BE2C (cell line): Measurements from ENCODE around the gene HOXB3. TPM values are rescaled to one million over a fixed set of nuclear protein-coding genes. Genes with fewer than 3 reads are reported as not detected.
A peak's percentile ranks its signal among the peaks of the same experiment; 100 is the strongest.

Experiments used
- DNase-seq: peaks from one replicate; pipeline ENCODE4 v3.0.0-alpha.2; 2020
- H3K27me3 ChIP-seq: fragments of 250-450 bp; sonication (Bioruptor Pico); 2 replicates; pipeline ENCODE4 v1.5.1; 2020; ENCODE audit warnings: mild to moderate bottlenecking
- H3K36me3 ChIP-seq: fragments of 250-450 bp; sonication (Bioruptor Pico); 2 replicates; pipeline ENCODE4 v1.5.1; 2020; ENCODE audit warnings: mild to moderate bottlenecking
- H3K4me1 ChIP-seq: fragments of 250-450 bp; sonication (Bioruptor Pico); 2 replicates; pipeline ENCODE4 v1.5.1; 2020
- H3K4me3 ChIP-seq: 2 replicates; pipeline ENCODE4 v1.5.1; 2011; ENCODE audit warnings: low read depth, low read length
- H3K9me3 ChIP-seq: fragments of 250-450 bp; sonication (Bioruptor Pico); 2 replicates; pipeline ENCODE4 v1.5.1; 2020
- polyA plus RNA-seq: library from polyadenylated mRNA; unstranded; fragments of >200 nt; gene quantifications from one replicate; pipeline ENCODE4 v1.2.1, GENCODE V29; 2012; ENCODE audit warnings: low read depth, missing spikeins; ENCODE audit not compliant: insufficient read length, insufficient read depth
- TF ChIP-seq, protein P1 (sequence below): IDR thresholded peaks from 2 replicates; pipeline ENCODE4 v1.5.1; 2012; ENCODE audit warnings: mild to moderate bottlenecking, low read depth, low read length

HOXB3 gene
- polyA plus RNA-seq: not detected

DNA sequence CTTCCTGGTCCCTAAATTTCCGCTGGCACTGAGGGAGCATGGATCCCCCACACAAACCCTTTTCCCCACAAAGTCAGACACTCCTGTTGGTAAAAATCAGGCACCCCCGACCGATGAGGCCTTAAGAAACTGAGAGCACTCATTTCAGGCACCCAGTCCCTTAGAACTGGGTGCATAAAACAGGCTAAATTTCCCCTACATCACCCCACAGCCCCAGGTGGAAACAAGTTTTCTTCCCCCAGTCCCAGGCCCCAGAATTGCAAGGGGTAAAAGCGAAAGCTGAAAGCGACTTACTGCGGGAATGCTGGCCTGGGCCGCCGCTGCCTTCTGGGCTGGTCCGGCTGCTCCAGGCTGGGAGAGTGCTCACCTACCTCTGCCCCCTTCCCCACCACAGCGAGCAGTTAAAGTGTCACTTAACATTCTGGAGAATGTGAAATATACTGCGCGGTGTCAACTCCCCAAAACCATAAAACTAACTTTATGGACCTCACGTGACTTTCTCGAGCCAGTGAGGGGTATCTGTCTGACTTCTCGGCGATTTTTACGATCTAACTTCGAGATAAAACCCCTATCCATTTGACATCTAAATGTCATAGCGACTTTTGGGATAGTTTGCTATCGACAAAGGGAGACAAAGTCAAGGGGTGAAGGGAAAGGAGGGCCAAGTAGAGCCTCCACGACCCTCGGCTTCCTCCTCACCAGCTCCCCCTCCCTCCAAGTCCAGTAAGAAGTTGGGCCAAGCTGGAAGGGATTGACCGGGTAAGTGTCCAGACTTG lies at the start of gene HOXB3:
TSS of gene HOXB3 (minus strand) at position 411 of the 776 bp plus-strand sequence. CDS start 37,767 bp downstream, outside the sequence.
- peaks cover 96% of the 10 kb centered on the region for H3K27me3 ChIP-seq
- H3K4me1 ChIP-seq: no peaks in the 10 kb centered on the region
- TF ChIP-seq, protein P1, sequence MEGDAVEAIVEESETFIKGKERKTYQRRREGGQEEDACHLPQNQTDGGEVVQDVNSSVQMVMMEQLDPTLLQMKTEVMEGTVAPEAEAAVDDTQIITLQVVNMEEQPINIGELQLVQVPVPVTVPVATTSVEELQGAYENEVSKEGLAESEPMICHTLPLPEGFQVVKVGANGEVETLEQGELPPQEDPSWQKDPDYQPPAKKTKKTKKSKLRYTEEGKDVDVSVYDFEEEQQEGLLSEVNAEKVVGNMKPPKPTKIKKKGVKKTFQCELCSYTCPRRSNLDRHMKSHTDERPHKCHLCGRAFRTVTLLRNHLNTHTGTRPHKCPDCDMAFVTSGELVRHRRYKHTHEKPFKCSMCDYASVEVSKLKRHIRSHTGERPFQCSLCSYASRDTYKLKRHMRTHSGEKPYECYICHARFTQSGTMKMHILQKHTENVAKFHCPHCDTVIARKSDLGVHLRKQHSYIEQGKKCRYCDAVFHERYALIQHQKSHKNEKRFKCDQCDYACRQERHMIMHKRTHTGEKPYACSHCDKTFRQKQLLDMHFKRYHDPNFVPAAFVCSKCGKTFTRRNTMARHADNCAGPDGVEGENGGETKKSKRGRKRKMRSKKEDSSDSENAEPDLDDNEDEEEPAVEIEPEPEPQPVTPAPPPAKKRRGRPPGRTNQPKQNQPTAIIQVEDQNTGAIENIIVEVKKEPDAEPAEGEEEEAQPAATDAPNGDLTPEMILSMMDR: no peak
- no peak within 1 kb of the TSS for H3K4me3 ChIP-seq
- H3K36me3 ChIP-seq: no peaks in the 10 kb centered on the region
- DNase-seq: no peak
- no peaks in the 10 kb centered on the region for H3K9me3 ChIP-seq

DNA sequence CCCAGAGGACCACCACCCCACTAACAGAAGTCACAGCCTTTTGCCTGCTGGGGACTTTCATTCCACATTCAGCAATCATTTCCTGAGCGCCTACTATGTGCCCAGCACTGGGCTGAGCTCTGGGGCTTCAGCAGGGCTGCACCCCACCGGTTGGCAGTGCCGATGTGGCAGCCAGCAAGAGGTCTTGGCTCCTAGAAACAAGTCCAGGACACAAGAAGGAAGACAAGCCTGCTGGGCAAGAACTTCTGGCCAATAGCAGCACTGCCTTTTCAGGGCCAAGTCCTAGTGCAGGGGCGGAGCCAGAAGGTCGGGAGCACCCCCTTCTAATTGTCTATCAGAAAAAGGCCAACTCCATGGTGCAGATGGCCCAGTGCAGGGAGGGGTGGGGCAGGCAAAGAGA lies 49.1 kb upstream of the HOXB3 start:
- Histone ChIP-seq H3K9me3 (no peaks in the 10 kb centered on the region), H3K36me3 (no peaks in the 10 kb centered on the region), H3K4me1 (no peaks in the 10 kb centered on the region), H3K27me3 (peaks cover 100% of the 10 kb centered on the region), H3K4me3 (no peak overlapping the region)
- DNase-seq: no peak
- TF ChIP-seq, protein P1: no peak

DNA sequence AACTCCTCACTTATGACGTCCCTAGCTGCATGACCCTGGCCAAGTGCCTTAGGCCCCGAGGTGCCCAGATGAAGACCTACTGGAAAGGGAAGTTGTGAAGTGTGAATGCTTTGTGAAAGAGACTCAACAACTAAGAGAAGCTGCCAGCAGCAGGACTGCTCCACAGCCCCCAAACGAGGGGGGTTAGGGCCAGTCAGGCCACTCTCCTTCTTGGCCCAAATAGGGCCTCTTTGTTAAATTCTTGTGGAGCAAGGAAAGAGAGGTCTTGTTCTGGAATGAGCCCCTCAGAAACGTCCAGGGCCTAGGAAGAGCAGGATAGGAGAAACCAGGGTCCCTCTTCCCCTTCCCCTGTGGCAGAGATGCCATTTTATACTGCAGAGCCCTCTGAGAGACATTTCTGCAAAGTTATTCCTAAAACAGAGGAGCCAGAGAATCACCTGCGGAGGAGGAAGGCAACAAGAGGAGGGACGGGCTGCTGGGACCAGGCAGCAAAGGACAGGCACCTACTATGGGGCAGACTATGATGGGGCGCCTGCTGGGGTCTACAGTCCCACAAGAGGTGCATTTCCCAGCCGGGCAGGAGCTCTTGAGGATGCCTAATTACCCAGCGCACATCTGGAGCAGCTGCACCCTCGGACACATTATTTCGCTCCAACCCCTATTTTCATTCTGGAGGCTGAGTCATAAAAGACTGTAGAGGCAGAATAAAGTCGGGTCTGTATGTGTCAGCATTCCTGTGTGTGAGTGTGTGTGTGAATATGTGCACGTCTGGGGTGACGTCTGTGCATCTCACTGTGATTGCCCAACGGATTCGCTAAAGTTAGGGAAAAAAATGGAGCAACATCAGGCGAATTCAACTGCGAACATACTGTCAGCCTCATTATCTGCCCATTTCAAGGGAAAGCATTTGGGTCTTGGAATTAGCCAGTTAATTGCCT lies 47.6 kb upstream of the HOXB3 start:
- peaks cover 100% of the 10 kb centered on the region for H3K27me3 ChIP-seq
- no peak for DNase-seq
- TF ChIP-seq, protein P1: no peak
- H3K4me3 ChIP-seq: no peak overlapping the region
- H3K4me1 ChIP-seq: no peaks in the 10 kb centered on the region
- no peaks in the 10 kb centered on the region for H3K9me3 ChIP-seq
- H3K36me3 ChIP-seq: no peaks in the 10 kb centered on the region

DNA sequence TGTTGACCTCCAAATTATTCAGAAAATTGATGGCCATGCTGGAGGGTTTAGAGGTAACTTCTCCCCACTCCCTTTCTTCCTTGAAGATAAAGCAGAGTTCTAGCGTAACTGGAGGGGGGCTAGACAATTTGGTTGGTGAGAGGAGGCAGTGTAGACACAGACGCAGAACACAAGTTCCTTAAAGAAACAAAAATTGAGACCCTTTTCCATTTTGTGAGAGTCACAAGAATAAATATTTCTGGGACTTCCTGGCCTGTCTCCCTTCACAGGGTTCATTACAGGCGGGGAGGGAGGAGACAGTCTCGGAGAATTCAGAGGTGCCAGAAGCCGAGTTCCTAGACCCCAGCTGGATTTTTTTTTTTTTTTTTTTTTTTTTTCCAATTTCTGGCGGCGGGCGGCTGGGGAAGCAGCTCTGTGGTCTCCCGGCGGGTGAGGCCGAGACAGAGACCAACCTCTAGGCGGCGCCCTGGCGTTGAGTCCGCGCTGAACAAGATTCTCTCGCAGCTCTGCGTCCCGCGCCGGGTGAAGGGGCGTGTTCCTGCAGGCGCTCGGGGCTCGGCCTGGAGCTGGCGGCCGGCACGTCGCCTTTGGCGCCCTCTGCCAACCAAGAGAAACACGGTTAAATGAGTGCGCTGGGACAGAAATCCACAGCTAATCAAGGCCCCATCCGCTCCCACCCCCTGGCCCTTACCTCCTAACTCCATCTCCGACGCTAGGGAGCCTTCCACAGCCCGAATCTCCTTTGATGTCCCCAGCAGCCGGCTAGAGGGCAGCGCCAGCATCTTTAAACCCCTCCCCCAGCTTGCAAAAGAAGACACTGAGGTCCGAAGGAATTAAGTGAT lies 46.4 kb upstream of the HOXB3 start:
- peak; percentile 91 for DNase-seq
- Histone ChIP-seq H3K4me1 (no peaks in the 10 kb centered on the region), H3K27me3 (peaks cover 100% of the 10 kb centered on the region), H3K36me3 (no peaks in the 10 kb centered on the region), H3K4me3 (no peak overlapping the region), H3K9me3 (no peaks in the 10 kb centered on the region)
- TF ChIP-seq, protein P1: peak; percentile 68

DNA sequence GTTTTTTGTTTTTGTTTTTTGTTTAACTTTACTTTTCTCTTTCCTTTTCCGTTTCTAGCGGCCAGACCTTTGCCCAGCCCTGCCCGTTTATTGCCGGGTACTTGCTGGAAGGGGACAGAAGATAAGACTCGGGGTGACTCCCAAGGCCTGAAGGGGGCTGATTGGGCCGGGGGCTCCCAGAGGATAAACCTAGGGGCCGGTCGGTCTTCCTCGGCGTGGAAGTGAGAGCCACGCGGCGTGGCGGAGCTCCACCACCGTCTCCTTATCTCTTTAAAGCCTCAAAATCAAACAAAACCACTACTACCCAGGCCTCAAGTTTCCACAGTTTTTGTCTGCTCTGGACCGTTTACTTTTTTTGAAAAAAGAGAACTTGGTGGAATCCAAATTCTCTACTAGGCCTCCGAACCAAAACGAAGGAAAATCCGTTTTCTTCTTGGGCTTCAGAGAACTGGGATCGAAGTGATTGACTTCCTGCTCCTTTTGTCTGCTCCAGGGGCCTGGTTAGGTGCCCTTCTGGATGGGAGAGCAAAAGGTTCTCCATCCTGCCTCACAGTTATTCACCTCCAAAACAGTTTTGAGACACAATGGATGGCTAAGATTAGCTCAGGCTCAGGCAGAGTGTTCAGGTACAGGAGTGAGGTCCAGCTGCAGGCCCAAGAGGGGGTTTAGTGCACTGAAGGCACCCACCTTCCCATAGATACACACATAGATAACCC lies 44.6 kb upstream of the HOXB3 start:
- DNase-seq: no peak
- no peak overlapping the region for H3K4me3 ChIP-seq
- no peaks in the 10 kb centered on the region for H3K9me3 ChIP-seq
- H3K4me1 ChIP-seq: no peaks in the 10 kb centered on the region
- peaks cover 100% of the 10 kb centered on the region for H3K27me3 ChIP-seq
- TF ChIP-seq, protein P1: no peak
- no peaks in the 10 kb centered on the region for H3K36me3 ChIP-seq
